HG03432 (cell line): ENCODE results near the gene SLC5A8.
"Not testable (repeated sequence)": the region's sequence is repeated elsewhere in the genome, so short reads cannot be mapped to it uniquely, and the experiment has no call there.

Experiments
- ATAC-seq: cut with Tn5 transposase; IDR thresholded peaks from one replicate; pipeline ENCODE4 v1.9.1; 2021; ENCODE audit warnings: mild to moderate bottlenecking, moderate library complexity; ENCODE audit not compliant: unreplicated experiment

The SLC5A8 gene

GRCh38 chr12:101173197-101173749 is 36.8 kb downstream of the SLC5A8 start:
- ATAC-seq: no peak

- no peak for ATAC-seq
Observed at GRCh38 chr12:101172316-101172715, 37.7 kb downstream of the SLC5A8 start.

GRCh38 chr12:101168001-101168400 is 42.0 kb downstream of the SLC5A8 start:
- ATAC-seq: no peak

- ATAC-seq: no peak
Observed at GRCh38 chr12:101166866-101167265, 43.2 kb downstream of the SLC5A8 start.

- no peak for ATAC-seq
Observed at GRCh38 chr12:101165319-101165718, 44.7 kb downstream of the SLC5A8 start.

GRCh38 chr12:101145777-101146431 is 64.1 kb downstream of the SLC5A8 start:
- not testable (repeated sequence) for ATAC-seq

- ATAC-seq: no peak
Observed at GRCh38 chr12:101127521-101128219, 82.4 kb downstream of the SLC5A8 start.

GRCh38 chr12:101117842-101118241 is 92.2 kb downstream of the SLC5A8 start:
- ATAC-seq: no peak

GRCh38 chr12:101116911-101117310 is 93.1 kb downstream of the SLC5A8 start:
- ATAC-seq: no peak

GRCh38 chr12:101115326-101115725 is 94.7 kb downstream of the SLC5A8 start:
- ATAC-seq: no peak

- ATAC-seq: no peak
Observed at GRCh38 chr12:101111441-101111840, 98.6 kb downstream of the SLC5A8 start.

- no peak for ATAC-seq
Observed at GRCh38 chr12:101110866-101111265, 99.2 kb downstream of the SLC5A8 start.

- no peak for ATAC-seq
Observed at GRCh38 chr12:101108130-101108529, 101.9 kb downstream of the SLC5A8 start.

- no peak for ATAC-seq
Observed at GRCh38 chr12:101107032-101107763, 102.8 kb downstream of the SLC5A8 start.
